Esophagus muscularis mucosa (tissue), 4 donors: ENCODE results near the gene MRPS18B.
A peak's percentile ranks its signal among the peaks of the same experiment; 100 is the strongest.

ENCODE experiments used
- CTCF ChIP-seq, 3 experiments: fragments of 200-600 bp in 2 of 3; fragments of 450-650 bp in 1 of 3; sonication (generic) in 2 of 3; IDR thresholded peaks; one replicate each; pipeline ENCODE4 v1.5.1; 2017 to 2019; ENCODE audit warnings: antibody characterized with exemption in 3 of 3, mild to moderate bottlenecking in 2 of 3, moderate library complexity in 1 of 3
- EP300 ChIP-seq: sonication (generic); formaldehyde crosslinking; IDR thresholded peaks from one replicate; pipeline ENCODE4 v1.6.1; 2017; ENCODE audit warnings: antibody characterized with exemption
- POLR2A ChIP-seq: fragments of 450-650 bp; IDR thresholded peaks from one replicate; pipeline ENCODE4 v1.6.1; 2017; ENCODE audit warnings: antibody characterized with exemption, moderate library complexity, mild to moderate bottlenecking, low read depth
- POLR2AphosphoS5 ChIP-seq, 2 donors: sonication (generic); formaldehyde crosslinking; IDR thresholded peaks; one replicate each; pipeline ENCODE4 v1.6.1; 2017; ENCODE audit warnings: antibody characterized with exemption in 2 of 2

- TF ChIP-seq CTCF (IDR thresholded peaks at IDR 0.05) (no peak), EP300 (no peak), POLR2A (no peak), POLR2AphosphoS5 (IDR thresholded peaks at IDR 0.05) (peak in 1 of 2 donors; percentile 46)
These were observed 15.6 kb upstream of the MRPS18B start for GRCh38 chr6:30601815-30602641.
